ENCODE data around the gene CLEC3A.
A peak's percentile ranks its signal among the peaks of the same experiment; 100 is the strongest.
"Not testable (repeated sequence)": the region's sequence is repeated elsewhere in the genome, so short reads cannot be mapped to it uniquely, and the experiment has no call there.

Gene CLEC3A

GRCh38 chr16:78022347-78023060 is at the start of gene CLEC3A:
Gene CLEC3A (plus strand): TSS chr16:78022548. CDS start chr16:78022627, 79 bp downstream.
- no peak for DNase-seq

GRCh38 chr16:77974883-77975282 is 47.5 kb upstream of the CLEC3A start:
- DNase-seq = no peak

DNA sequence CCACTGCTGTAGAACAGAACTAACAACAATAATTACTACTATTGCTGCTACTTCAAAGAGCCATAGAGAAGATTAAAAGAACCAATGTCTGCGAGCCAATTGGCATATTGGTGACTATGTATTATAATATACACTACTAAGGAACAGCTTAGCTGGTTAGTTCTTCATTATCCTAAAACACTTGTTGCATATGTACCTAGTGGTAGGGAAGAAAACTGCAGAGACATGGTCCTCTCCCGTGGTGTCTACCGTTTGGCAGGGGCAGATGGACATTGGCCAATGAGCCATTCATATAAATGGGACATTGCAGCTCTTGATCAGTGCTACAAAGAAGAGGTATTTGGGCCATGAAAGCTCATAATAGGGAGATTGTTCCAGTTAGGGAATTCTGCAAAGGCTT is 46.4 kb upstream of the CLEC3A start:
- DNase-seq = no peak

DNA sequence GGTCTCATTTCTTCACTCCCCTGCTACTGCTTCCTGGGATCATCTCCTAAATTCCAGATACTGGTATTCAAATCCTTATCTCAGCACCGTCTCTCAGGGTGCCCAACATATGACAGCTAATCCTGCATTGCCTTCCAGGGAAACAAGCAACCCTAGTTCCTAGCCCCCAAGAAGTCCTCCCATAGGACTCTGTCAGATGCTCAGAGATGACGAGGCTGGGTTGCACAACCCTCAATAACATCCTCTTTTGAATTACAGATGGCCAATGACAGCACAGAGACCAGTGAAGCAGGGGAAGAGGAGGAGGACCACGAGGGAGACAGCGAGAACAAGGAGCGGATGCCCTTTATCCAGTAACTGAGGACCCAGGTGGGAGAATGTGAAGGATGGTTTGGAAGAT is 45.0 kb upstream of the CLEC3A start:
- DNase-seq = no peak

DNA sequence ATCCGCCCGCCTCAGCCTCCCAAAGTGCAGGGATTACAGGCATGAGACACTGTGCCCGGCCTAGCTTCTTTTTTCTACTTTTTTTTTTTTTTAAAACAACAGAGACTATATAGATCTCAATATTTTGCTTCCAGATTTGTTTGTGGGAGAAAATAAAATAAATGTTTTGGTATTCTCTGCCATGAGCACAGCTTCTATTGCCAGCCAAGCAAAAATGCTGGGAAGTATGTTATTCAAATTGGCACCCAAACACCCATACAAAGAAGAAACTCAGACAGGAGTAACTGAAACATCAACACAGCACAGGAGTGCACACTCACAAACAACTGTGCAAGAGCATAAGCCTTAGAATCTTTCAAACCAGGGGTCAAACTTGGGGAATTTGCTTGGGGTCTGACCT is 37.2 kb upstream of the CLEC3A start:
- DNase-seq = no peak

DNA sequence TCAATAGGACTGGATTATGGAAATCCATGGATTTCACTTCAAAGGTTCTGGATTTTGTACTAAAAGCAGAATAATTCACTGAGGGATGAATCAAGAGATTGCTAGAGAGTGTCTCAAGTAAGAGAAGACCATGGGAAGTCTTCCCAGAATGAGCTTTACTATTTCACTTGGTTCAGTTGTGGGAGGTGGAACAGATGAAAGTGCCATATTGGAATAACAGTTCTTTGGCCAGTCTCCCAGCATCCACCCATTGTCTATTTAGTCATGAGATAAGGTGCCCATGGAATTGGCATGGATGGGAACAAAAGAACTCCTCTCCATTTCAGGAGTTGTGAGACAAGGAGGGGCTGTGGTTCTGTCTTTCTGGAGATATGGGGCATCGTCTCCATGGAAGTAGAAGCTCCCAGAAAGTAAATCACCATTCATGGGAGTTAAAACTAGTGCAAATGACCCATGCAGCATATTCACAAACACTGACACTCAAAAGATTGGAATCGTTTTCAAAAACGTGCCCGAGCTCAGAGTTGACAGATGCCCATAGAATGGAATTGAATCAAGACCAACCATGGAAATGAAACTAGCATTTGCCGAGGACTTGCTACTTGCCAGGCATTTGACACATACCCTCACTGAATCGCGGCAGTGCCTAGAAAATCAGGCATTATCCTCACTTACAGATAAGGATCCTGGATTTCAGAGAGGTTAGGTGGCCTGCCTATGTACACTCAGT is 36.2 kb upstream of the CLEC3A start:
- no peak for DNase-seq

DNA sequence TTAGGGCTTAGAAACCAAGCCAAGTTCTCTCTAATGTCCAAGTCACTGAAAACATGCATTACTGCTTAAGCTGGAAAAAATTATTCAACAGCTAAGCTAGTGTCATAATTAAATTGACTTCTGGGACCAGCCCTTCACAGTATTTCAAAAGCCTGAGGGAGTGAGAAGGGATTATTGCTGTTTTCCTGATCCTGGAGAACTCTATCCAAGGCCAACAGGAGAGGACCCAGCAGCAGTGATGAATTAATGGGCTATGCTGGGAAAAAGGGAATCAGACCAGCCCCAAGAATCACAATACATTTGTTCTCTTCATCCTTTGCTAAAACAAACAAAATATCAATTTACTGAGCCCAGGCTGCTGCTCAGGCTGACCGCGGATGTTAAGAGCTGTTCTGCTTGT is 34.5 kb upstream of the CLEC3A start:
- no peak for DNase-seq

- DNase-seq = no peak
Measured at GRCh38 chr16:77989846-77990245, 32.5 kb upstream of the CLEC3A start.

GRCh38 chr16:77991701-77992100 is 30.6 kb upstream of the CLEC3A start:
- DNase-seq = peak; percentile 9

DNA sequence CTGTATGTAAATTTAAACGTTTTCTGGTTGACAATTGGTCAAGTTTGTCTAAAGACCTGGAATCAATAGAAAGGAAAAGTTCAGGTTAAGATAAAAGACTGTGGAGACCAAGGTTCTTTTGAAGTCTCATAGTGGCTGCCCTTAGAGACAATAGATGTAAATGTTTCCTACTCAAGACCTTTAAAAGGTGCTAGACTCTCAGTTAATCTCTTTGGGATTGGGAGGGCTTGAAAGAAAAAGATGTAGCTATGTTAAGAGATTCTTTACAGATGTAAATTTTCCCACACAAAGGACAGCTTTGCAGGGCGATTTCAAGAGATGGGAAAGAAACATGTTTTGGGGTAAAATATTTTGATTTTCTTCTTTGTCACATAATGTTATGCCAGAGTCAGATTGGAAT is 30.0 kb upstream of the CLEC3A start:
- not testable (repeated sequence) for DNase-seq

- DNase-seq = no peak
Measured at GRCh38 chr16:77993111-77993985, 29.0 kb upstream of the CLEC3A start.

- no peak for DNase-seq
Measured at GRCh38 chr16:77995843-77996455, 26.4 kb upstream of the CLEC3A start.

- DNase-seq = no peak
Measured at GRCh38 chr16:77998350-77999023, 23.9 kb upstream of the CLEC3A start.

DNA sequence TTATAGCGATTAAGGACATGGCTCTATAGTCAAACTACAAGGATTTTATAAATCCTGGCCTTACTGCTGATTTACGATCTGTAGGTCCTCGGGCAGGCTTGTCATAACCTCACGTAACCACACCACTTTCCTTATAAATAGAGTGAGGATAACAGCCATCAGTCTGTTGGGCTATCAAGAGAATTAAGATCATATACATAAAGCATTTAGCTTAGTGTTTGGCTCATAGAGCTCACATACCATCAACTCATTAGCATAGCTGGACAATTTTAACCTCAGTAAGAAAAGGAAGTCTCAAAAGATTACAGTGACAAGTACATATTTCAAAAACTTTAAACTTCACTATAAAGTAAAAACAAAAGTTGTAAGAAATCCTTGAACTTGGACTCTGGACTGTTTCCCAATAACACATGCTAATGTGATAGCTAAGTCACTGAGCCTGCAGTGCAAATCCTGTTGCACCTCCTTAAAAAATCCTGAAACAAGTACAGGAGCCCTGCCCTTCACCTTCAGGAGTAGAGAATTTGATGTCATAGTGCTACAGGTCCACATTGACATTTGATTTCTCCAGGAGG is 20.8 kb upstream of the CLEC3A start:
- no peak for DNase-seq

GRCh38 chr16:78002915-78003538 is 19.3 kb upstream of the CLEC3A start:
- DNase-seq = peak; percentile 10

DNA sequence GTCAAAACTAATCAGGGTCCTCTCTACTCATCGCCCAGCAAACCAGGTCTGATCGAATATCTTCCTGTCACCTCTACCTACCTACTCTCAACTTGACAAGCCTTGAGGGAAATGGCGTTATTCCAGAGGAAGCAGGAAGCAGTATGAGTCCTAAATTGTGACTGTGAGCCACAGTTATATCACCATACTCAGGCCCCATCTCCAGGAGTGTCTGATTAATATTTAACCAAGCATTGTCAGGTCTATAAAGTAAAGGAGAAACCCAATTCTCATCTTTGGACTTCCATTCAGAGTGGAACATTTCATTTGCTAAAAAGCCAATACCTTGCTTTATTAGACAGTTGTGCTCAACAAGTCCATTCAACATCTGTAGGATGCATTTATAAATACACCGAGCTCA is 17.8 kb upstream of the CLEC3A start:
- DNase-seq = no peak

DNA sequence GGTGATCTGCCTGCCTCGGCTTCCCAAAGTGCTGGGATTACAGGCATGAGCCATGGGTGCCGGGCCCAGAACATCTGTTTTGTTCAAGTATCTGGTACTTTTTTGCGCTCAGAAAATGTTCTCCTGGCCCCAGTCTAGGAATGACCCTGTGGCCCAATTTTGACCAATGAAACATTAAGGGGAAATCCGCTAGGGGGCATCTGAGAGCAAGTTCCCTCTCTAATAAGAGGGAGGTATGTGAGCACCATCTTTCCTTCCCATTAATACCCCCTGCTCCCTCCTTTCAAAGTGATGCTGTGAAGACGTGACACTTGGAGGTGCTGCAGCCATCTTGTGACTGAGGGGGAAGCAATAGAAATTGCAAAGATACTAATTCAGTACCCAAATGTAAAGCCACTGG is 16.5 kb upstream of the CLEC3A start:
- DNase-seq = no peak

DNA sequence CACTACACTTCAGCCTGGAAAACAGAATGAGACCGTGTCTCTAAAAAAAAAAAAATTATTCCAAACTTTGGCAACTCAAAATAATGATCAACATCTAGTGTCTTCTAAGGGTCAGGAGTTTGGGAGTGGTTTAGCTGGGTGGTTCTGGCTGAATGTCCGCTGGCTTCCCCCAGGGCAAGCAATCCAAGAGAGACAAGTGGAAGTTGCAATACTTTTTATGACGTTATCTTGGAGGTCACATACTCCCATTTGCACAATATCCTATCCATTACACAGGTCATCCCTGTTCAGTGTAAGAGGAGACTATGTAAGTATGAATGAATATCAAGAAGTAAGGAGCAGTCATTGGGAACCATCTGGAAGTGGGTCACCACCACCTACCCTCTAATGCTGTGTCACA is 15.2 kb upstream of the CLEC3A start:
- DNase-seq = no peak

- no peak for DNase-seq
Measured at GRCh38 chr16:78024159-78024558, 1.8 kb downstream of the CLEC3A start.

DNA sequence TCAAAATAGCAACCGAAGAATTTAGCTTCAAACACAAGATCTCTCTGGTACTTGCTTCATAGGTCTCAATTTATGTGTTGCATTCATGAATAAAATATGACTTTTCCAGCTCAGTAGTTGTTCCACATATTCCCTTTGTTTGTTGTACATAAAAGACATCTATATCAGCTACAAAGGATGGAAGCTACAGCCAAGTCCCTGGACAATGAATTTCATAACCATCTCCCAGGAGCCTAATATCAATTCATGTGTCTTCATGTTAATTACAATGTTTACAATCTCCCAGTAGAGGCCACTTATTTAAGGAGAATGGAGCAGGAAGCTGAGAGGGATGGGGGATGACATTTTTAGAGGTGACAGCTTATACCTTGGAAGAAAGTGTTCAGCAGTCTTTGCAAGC is 3.3 kb downstream of the CLEC3A start:
- DNase-seq = no peak

- no peak for DNase-seq
Measured at GRCh38 chr16:78028018-78028417, 5.7 kb downstream of the CLEC3A start.

DNA sequence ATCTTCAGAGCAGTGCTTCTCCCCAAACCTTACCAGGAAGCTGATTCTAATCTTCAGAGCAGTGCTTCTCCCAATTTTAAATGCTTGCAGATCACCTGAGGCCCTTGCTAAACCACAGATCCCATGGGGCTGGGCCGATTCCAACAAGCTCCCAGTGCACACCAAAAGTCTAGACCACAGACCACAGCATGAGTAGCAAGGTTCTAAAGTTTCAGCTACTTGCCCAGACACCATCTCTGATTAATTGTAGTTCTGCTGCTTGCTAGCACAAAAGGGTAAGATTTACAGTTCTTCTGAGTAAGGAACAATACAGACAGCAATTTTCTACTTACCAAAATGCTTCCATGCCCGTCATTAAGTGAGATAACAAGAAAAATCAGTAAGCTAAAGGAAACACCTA is 12.2 kb downstream of the CLEC3A start:
- DNase-seq = no peak

All from NCI-H187 treated with DMSO at 0.1 percent for 48 hours (cell line).